ENCODE results near the gene AHRR. TPM values are rescaled to one million over a fixed set of nuclear protein-coding genes. Genes with fewer than 3 reads are reported as not detected.
"Not testable (repeated sequence)": the region's sequence is repeated elsewhere in the genome, so short reads cannot be mapped to it uniquely, and the experiment has no call there.

AHRR gene
- polyA plus RNA-seq, 3 donors = 1.6 to 2.1 (median 1.9) TPM

- no peak for DNase-seq (ENCODE audit: low read depth in 3 of 3, low spot score in 2 of 3)
These were observed 54.6 kb downstream of the AHRR start for GRCh38 chr5:375921-376798.

GRCh38 chr5:376799-377325, 55.3 kb downstream of the AHRR start:
- no peak for DNase-seq (ENCODE audit: low read depth in 3 of 3, low spot score in 2 of 3)

- no peak for DNase-seq (ENCODE audit: low read depth in 3 of 3, low spot score in 2 of 3)
These were observed 55.9 kb downstream of the AHRR start for GRCh38 chr5:377326-377981.

GRCh38 chr5:378301-378891, 56.9 kb downstream of the AHRR start:
- no peak for DNase-seq (ENCODE audit: low read depth in 3 of 3, low spot score in 2 of 3)

- DNase-seq (ENCODE audit: low read depth in 3 of 3, low spot score in 2 of 3) = no peak
These were observed 57.6 kb downstream of the AHRR start for GRCh38 chr5:378976-379742.

- DNase-seq (ENCODE audit: low read depth in 3 of 3, low spot score in 2 of 3) = no peak
These were observed 59.3 kb downstream of the AHRR start for GRCh38 chr5:380701-381309.

- DNase-seq (ENCODE audit: low read depth in 3 of 3, low spot score in 2 of 3) = no peak
These were observed 61.6 kb downstream of the AHRR start for GRCh38 chr5:383066-383465.

GRCh38 chr5:383621-384020, 62.1 kb downstream of the AHRR start:
- no peak for DNase-seq (ENCODE audit: low read depth in 3 of 3, low spot score in 2 of 3)

GRCh38 chr5:384576-384975, 63.1 kb downstream of the AHRR start:
- DNase-seq (ENCODE audit: low read depth in 3 of 3, low spot score in 2 of 3) = not testable (repeated sequence)

- no peak for DNase-seq (ENCODE audit: low read depth in 3 of 3, low spot score in 2 of 3)
These were observed 63.8 kb downstream of the AHRR start for GRCh38 chr5:385321-385720.

GRCh38 chr5:386432-387341, 65.2 kb downstream of the AHRR start:
- DNase-seq (ENCODE audit: low read depth in 3 of 3, low spot score in 2 of 3) = no peak

GRCh38 chr5:387491-388265, 66.2 kb downstream of the AHRR start:
- no peak for DNase-seq (ENCODE audit: low read depth in 3 of 3, low spot score in 2 of 3)

- DNase-seq (ENCODE audit: low read depth in 3 of 3, low spot score in 2 of 3) = no peak
These were observed 67.0 kb downstream of the AHRR start for GRCh38 chr5:388266-389196.

GRCh38 chr5:389197-389821, 67.8 kb downstream of the AHRR start:
- no peak for DNase-seq (ENCODE audit: low read depth in 3 of 3, low spot score in 2 of 3)

GRCh38 chr5:389891-390622, 68.5 kb downstream of the AHRR start:
- DNase-seq (ENCODE audit: low read depth in 3 of 3, low spot score in 2 of 3) = no peak
